ENCODE results near the gene THBD. TPM values are rescaled to one million over a fixed set of nuclear protein-coding genes. Genes with fewer than 3 reads are reported as not detected.

Gene THBD
- total and polyA plus RNA-seq, 8 donors = 1.8 to 12.1 (median 3.8) TPM

DNA sequence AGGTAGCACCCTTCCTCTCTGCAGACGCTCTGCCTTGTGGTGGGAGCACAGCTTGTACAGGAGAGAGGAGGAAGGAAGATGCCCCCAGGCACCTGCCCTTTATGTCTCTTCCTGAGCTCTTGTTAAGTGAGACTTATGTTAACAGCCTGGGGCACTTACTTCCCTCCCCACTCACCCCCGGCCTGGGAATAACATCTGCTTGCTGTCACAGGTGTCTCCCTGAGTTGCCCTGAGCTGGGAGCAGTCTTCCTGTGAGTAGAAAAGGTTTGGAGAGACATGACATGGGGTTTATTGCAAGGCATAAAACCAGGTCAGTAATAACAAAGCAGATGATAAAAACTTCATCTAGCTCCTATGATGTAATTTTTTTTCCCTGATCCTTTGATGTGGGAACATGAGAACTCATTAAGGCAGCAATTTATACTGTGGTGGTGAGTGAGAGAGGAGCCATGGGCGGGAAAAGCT lies 12.4 kb downstream of the THBD start:
- WGBS, 2 donors = 18 to 24% methylated on average over 3 of the region's 3 CpGs
- TF ChIP-seq, protein P1, sequence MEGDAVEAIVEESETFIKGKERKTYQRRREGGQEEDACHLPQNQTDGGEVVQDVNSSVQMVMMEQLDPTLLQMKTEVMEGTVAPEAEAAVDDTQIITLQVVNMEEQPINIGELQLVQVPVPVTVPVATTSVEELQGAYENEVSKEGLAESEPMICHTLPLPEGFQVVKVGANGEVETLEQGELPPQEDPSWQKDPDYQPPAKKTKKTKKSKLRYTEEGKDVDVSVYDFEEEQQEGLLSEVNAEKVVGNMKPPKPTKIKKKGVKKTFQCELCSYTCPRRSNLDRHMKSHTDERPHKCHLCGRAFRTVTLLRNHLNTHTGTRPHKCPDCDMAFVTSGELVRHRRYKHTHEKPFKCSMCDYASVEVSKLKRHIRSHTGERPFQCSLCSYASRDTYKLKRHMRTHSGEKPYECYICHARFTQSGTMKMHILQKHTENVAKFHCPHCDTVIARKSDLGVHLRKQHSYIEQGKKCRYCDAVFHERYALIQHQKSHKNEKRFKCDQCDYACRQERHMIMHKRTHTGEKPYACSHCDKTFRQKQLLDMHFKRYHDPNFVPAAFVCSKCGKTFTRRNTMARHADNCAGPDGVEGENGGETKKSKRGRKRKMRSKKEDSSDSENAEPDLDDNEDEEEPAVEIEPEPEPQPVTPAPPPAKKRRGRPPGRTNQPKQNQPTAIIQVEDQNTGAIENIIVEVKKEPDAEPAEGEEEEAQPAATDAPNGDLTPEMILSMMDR (IDR thresholded peaks at IDR 0.05) = no peak
- Histone ChIP-seq H3K27ac (no peak overlapping the region), H3K4me1 (no peaks in the 10 kb centered on the region), H3K9me3 (no peaks in the 10 kb centered on the region), H3K36me3 (no peaks in the 10 kb centered on the region), H3K4me3 (no peak overlapping the region), H3K27me3 (peaks cover 0 to 11% (median 3%) of the 10 kb centered on the region in 4 donors)
- no peak for FAIRE-seq
- intact Hi-C loops (cut with DNase I) = no loop called here
- no peak for ATAC-seq
- DNase-seq = no peak

DNA sequence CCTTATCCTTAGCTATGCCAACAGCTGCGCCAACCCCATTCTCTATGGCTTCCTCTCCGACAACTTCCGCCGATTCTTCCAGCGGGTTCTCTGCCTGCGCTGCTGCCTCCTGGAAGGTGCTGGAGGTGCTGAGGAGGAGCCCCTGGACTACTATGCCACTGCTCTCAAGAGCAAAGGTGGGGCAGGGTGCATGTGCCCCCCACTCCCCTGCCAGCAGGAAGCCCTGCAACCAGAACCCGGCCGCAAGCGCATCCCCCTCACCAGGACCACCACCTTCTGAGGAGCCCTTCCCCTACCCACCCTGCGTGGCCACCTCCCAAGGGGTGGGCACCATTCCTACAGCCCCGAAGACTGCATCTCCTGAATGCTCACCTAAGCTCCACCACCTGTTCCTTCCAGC lies 13.1 kb downstream of the THBD start:
- no peak for FAIRE-seq
- TF ChIP-seq, protein P1 (IDR thresholded peaks at IDR 0.05) = no peak
- peaks cover 0 to 5% (median 2%) of the 10 kb centered on the region in 4 donors for H3K27me3 ChIP-seq
- H3K4me1 ChIP-seq = no peaks in the 10 kb centered on the region
- no peak for ATAC-seq
- no peak overlapping the region for H3K4me3 ChIP-seq
- no peaks in the 10 kb centered on the region for H3K9me3 ChIP-seq
- no peak for DNase-seq
- intact Hi-C loops (cut with DNase I) = no loop called here
- no peak overlapping the region for H3K27ac ChIP-seq
- WGBS, 2 donors = 78 to 81% methylated on average over 11 of the region's 11 CpGs
- H3K36me3 ChIP-seq = no peaks in the 10 kb centered on the region

DNA sequence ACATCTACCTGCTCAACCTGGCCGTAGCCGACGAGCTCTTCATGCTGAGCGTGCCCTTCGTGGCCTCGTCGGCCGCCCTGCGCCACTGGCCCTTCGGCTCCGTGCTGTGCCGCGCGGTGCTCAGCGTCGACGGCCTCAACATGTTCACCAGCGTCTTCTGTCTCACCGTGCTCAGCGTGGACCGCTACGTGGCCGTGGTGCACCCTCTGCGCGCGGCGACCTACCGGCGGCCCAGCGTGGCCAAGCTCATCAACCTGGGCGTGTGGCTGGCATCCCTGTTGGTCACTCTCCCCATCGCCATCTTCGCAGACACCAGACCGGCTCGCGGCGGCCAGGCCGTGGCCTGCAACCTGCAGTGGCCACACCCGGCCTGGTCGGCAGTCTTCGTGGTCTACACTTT lies 13.7 kb downstream of the THBD start:
- WGBS, 2 donors = 84 to 86% methylated on average over 41 of the region's 41 CpGs
- H3K27ac ChIP-seq = no peak overlapping the region
- TF ChIP-seq, protein P1 (IDR thresholded peaks at IDR 0.05) = no peak
- no peak overlapping the region for H3K4me3 ChIP-seq
- FAIRE-seq (no peak), ATAC-seq (no peak), DNase-seq (peak in 1 of 6 donors; percentile 52)
- intact Hi-C loops (cut with DNase I) = no loop called here
- peaks cover 0 to 5% (median 2%) of the 10 kb centered on the region in 4 donors for H3K27me3 ChIP-seq
- no peaks in the 10 kb centered on the region for H3K4me1 ChIP-seq
- H3K9me3 ChIP-seq = no peaks in the 10 kb centered on the region
- no peaks in the 10 kb centered on the region for H3K36me3 ChIP-seq

DNA sequence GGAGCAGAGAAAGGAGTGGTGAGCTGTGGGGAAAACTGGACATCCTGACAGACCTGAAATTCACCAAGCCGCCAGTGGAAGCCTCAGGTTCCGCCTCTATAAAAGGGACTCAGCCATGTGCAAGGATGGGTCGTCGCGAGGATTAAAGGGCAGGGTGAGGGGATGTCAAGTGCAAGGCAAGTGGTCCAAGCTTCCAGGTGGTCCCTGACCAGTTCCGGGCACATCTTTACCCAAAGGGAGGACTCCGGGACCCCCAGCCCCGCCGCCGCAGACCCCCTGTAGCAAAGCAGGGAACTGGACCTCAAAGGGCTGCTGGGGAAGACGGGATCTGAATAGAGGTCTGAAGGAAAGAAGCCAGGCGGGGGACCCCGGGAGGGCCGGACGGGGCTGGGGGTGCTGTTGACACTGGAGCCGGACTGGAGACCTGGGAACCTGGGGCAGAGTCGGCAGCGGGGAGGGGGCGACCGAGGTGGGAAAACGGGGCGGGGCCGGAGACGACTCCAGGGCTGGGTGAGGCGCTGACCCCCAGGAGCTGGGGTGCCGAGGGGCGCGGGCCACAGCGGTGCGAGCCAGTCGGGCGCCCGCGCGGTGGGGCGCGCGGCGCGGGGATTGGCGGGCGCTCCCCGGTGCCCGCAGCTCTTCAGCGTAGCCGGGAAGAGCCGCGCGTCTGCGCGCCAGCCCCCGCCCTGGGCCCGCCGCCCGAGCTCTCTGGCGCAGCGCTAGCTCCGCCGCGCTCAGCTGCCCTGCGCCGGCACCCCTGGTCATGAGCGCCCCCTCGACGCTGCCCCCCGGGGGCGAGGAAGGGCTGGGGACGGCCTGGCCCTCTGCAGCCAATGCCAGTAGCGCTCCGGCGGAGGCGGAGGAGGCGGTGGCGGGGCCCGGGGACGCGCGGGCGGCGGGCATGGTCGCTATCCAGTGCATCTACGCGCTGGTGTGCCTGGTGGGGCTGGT lies 14.5 kb downstream of the THBD start, which contains the start of gene SSTR4:
Gene SSTR4, plus strand, starts transcription at position 592 of the 951 bp plus-strand sequence. Its CDS starts 172 bp downstream, at position 764.
- FAIRE-seq (no peak), ATAC-seq (peak in 1 of 4 donors; percentile 11), DNase-seq (peak in 1 of 6 donors; percentile 55)
- H3K4me1 ChIP-seq = no peaks in the 10 kb centered on the region
- H3K9me3 ChIP-seq = no peaks in the 10 kb centered on the region
- TF ChIP-seq, protein P1 (IDR thresholded peaks at IDR 0.05) = no peak
- H3K4me3 ChIP-seq = no peak within 1 kb of the TSS
- intact Hi-C loops (cut with DNase I) = no loop called here
- 14 to 25% methylated on average over 48 to 83 of the region's 83 CpGs for WGBS, 2 donors
- no peaks in the 10 kb centered on the region for H3K36me3 ChIP-seq
- H3K27ac ChIP-seq = no peak within 1 kb of the TSS
- peaks cover 0 to 5% (median 2%) of the 10 kb centered on the region in 4 donors for H3K27me3 ChIP-seq

Data from pancreas (tissue), 10 donors.